Measurements from ENCODE around the gene HMG20B.

The HMG20B gene

GRCh38 chr19:3537438-3538240 is 35.1 kb upstream of the HMG20B start:
- DNase-seq, result no peak

GRCh38 chr19:3538258-3538929 is 34.4 kb upstream of the HMG20B start:
- DNase-seq, result no peak

GRCh38 chr19:3538965-3539755 is 33.6 kb upstream of the HMG20B start, which contains the start of gene TEKTIP1:
TEKTIP1 (plus strand) TSS chr19:3539174; CDS start chr19:3539178, 4 bp downstream.
- no peak for DNase-seq

GRCh38 chr19:3539756-3540118 is 33.0 kb upstream of the HMG20B start:
- DNase-seq, result no peak

GRCh38 chr19:3543150-3544057 is 29.3 kb upstream of the HMG20B start:
- no peak for DNase-seq

GRCh38 chr19:3544058-3544376 is 28.7 kb upstream of the HMG20B start:
- no peak for DNase-seq

GRCh38 chr19:3544742-3545668 is 27.7 kb upstream of the HMG20B start:
- DNase-seq, result peak; percentile 81

GRCh38 chr19:3545669-3546034 is 27.1 kb upstream of the HMG20B start:
- DNase-seq, result no peak

GRCh38 chr19:3546119-3546518 is 26.6 kb upstream of the HMG20B start:
- no peak for DNase-seq

GRCh38 chr19:3547301-3547731 is 25.4 kb upstream of the HMG20B start:
- peak; percentile 49 for DNase-seq

GRCh38 chr19:3547767-3548282 is 24.9 kb upstream of the HMG20B start:
- DNase-seq, result no peak

- DNase-seq, result no peak
These were observed 24.1 kb upstream of the HMG20B start for GRCh38 chr19:3548606-3549005.

GRCh38 chr19:3549816-3550215 is 22.9 kb upstream of the HMG20B start:
- no peak for DNase-seq

- no peak for DNase-seq
These were observed 21.6 kb upstream of the HMG20B start for GRCh38 chr19:3550947-3551791.

- DNase-seq, result no peak
These were observed 21.0 kb upstream of the HMG20B start for GRCh38 chr19:3551792-3552095.

- DNase-seq, result peak; percentile 62
These were observed 18.3 kb upstream of the HMG20B start for GRCh38 chr19:3554254-3555083.

- DNase-seq, result no peak
These were observed 16.9 kb upstream of the HMG20B start for GRCh38 chr19:3555653-3556422.

GRCh38 chr19:3556423-3556977 is 16.2 kb upstream of the HMG20B start:
- no peak for DNase-seq

Measured in CD4-positive, alpha-beta T cell treated with Interleukin-6 for 4 hours (primary cell).